GM12878 (cell line): ENCODE results near the gene TMEM40. TPM values are rescaled to one million over a fixed set of nuclear protein-coding genes. Genes with fewer than 3 reads are reported as not detected.

Source experiments
- ATAC-seq: fragments of 200-7000 bp; cut with Tn5 transposase; 3 replicates; pipeline ENCODE4 v1.9.1; 2020; ENCODE audit warnings: mild to moderate bottlenecking, moderate library complexity
- BruUV-seq: library from RNA; stranded (reverse); fragments of 400-500 nt; replicated peaks from 2 replicates; lab custom pipeline; 2021; lab: Mats Ljungman, UMichigan
- CTCF ChIA-PET: fragments of 300-600 bp; sonication (Branson Sonifier 250); formaldehyde crosslinking; extraction: SDS; loops from one replicate; lab custom pipeline; 2021; ENCODE audit warnings: inconsistent platforms; lab: Yijun Ruan, JAX
- POLR2A ChIA-PET: fragments of 350-600 bp; formaldehyde crosslinking; extraction: SDS; loops from one replicate; lab custom pipeline; 2021; ENCODE audit warnings: inconsistent platforms; lab: Charles Lee
- RAD21 ChIA-PET: fragments of 300-600 bp; sonication (Branson Sonifier 250); formaldehyde crosslinking; loops from one replicate; lab custom pipeline; 2023; ENCODE audit warnings: antibody characterized with exemption; ENCODE audit not compliant: unreplicated experiment; lab: Charles Lee
- SMC1A ChIA-PET: fragments of 300-600 bp; sonication (Branson Sonifier 250); formaldehyde crosslinking; loops from one replicate; lab custom pipeline; 2023; ENCODE audit not compliant: unreplicated experiment, uncharacterized antibody; lab: Charles Lee
- DNase-seq: peaks from one replicate; pipeline ENCODE4 v3.0.0-alpha.2; 2011; ENCODE audit warnings: low read depth, low spot score
- FAIRE-seq: peaks from 3 replicates; lab custom pipeline; 2011; peaks lifted over from hg19 to GRCh38; lab: Jason Lieb, UNC
- H2AFZ ChIP-seq: 2 replicates; pipeline ENCODE4 v1.6.0; 2011; ENCODE audit warnings: low read depth, low read length, control low read depth; ENCODE audit not compliant: control insufficient read depth
- H3K27ac ChIP-seq: 2 replicates; pipeline ENCODE4 v1.5.1; 2011; ENCODE audit warnings: control low read depth; ENCODE audit not compliant: control insufficient read depth, insufficient read depth
- H3K27me3 ChIP-seq, 2 experiments: replicated peaks in 1 of 2; 2 replicates each; pipeline versions ENCODE4 v1.6.0 to v1.6.1; 2011; ENCODE audit warnings: low read length in 1 of 2; ENCODE audit not compliant: control insufficient read depth in 2 of 2, insufficient read depth in 2 of 2
- H3K36me3 ChIP-seq, 2 experiments: 2 replicates each; pipeline ENCODE4 v1.5.1; 2011; ENCODE audit warnings: low read length in 1 of 2; ENCODE audit not compliant: control insufficient read depth in 2 of 2, insufficient read depth in 2 of 2
- H3K4me1 ChIP-seq: 2 replicates; pipeline ENCODE4 v1.6.1; 2011; ENCODE audit warnings: mild to moderate bottlenecking, low read length, moderate library complexity, mixed read lengths; ENCODE audit not compliant: control insufficient read depth, insufficient read depth
- H3K4me2 ChIP-seq: 2 replicates; pipeline ENCODE4 v1.6.0; 2011; ENCODE audit warnings: control low read depth; ENCODE audit not compliant: control insufficient read depth, insufficient read depth
- H3K4me3 ChIP-seq: fragments of 200-600 bp; sonication (generic); 2 replicates; pipeline ENCODE4 v1.5.1; 2016
- H3K79me2 ChIP-seq: 2 replicates; pipeline ENCODE4 v1.6.0; 2011; ENCODE audit warnings: low read length; ENCODE audit not compliant: control insufficient read depth, insufficient read depth
- H3K9ac ChIP-seq: 2 replicates; pipeline ENCODE4 v1.8.0; 2011; ENCODE audit warnings: low read length, control low read depth, mixed read lengths; ENCODE audit not compliant: control insufficient read depth, insufficient read depth
- H3K9me3 ChIP-seq: replicated peaks from 3 replicates; pipeline ENCODE4 v1.5.1; 2011; ENCODE audit warnings: mild to moderate bottlenecking, low read length; ENCODE audit not compliant: control insufficient read depth, insufficient read depth
- H4K20me1 ChIP-seq: 2 replicates; pipeline ENCODE4 v1.6.0; 2011; ENCODE audit not compliant: control insufficient read depth, insufficient read depth
- DPF2 ChIP-seq: fragments of 450-650 bp; IDR thresholded peaks from 2 replicates; pipeline ENCODE4 v1.6.1; 2017; ENCODE audit warnings: mild to moderate bottlenecking
- ETV6 ChIP-seq, 2 experiments: fragments of 450-650 bp in 1 of 2; IDR thresholded peaks in 1 of 2; conservative IDR thresholded peaks in 1 of 2; 2 replicates each; pipeline ENCODE4 v1.6.1; 2014; ENCODE audit warnings: antibody characterized with exemption in 1 of 2, borderline replicate concordance in 1 of 2, low read depth in 1 of 2, mild to moderate bottlenecking in 1 of 2, moderate library complexity in 1 of 2
- MYC ChIP-seq: IDR thresholded peaks from 2 replicates; pipeline ENCODE4 v1.6.1; 2011; ENCODE audit warnings: mild to moderate bottlenecking, low read length, moderate library complexity, inconsistent platforms; ENCODE audit not compliant: insufficient read depth, insufficient replicate concordance, insufficient read length, severe bottlenecking
- NBN ChIP-seq: fragments of 450-650 bp; IDR thresholded peaks from 2 replicates; pipeline ENCODE4 v1.6.1; 2016
- NR2F1 ChIP-seq: fragments of 450-650 bp; conservative IDR thresholded peaks from 2 replicates; pipeline ENCODE4 v1.6.1; 2017; ENCODE audit warnings: mild to moderate bottlenecking
- POLR2AphosphoS5 ChIP-seq: IDR thresholded peaks from 2 replicates; pipeline ENCODE4 v1.6.1; 2011; ENCODE audit warnings: mild to moderate bottlenecking, low read length, inconsistent platforms
- RAD51 ChIP-seq: fragments of 450-650 bp; IDR thresholded peaks from 2 replicates; pipeline ENCODE4 v1.6.1; 2016; ENCODE audit warnings: moderate library complexity, mild to moderate bottlenecking, inconsistent platforms
- SREBF1 ChIP-seq: IDR thresholded peaks from 2 replicates; pipeline ENCODE4 v1.6.1; 2012; ENCODE audit warnings: mild to moderate bottlenecking, low read length
- ZBED1 ChIP-seq: IDR thresholded peaks from 2 replicates; pipeline ENCODE4 v1.6.1; 2016; ENCODE audit warnings: borderline replicate concordance
- WGBS: methylation state at CpG from one replicate; pipeline ENCODE4 v1.1.6; 2016; ENCODE audit warnings: low lambda C conversion rate; ENCODE audit not compliant: insufficient replicate concordance, insufficient coverage; ENCODE audit errors: missing lambda C conversion rate; 5-methylcytosine and 5-hydroxymethylcytosine counted together
- in situ Hi-C: fragments of 300-500 bp; cut with MboI; formaldehyde crosslinking; loops from 9 replicates; pipeline ENCODE4 v1.14.3; 2018; ENCODE audit warnings: mixed read lengths
- intact Hi-C: fragments of 100-400 bp; cut with micrococcal nuclease; formaldehyde crosslinking; loops from one replicate; pipeline ENCODE4 v1.14.2; 2022; ENCODE audit not compliant: unreplicated experiment
- polyA plus RNA-seq, 11 experiments: library from polyadenylated mRNA; depleted of rRNA in 4 of 11; unstranded in 6 of 11; stranded (reverse) in 5 of 11; fragments of >200 nt; fragmentation: Nextera tagmentation in 4 of 11; fragmentation: Illumina TruSeq in 1 of 11; extraction: Ambion mirVana in 4 of 11; extraction: Trizol in 1 of 11; gene quantifications; 1 replicate in 1 of 11; 2 replicates in 10 of 11; pipeline versions ENCODE4 v1.2.1 to v1.2.3, GENCODE V29; 2011 to 2016; ENCODE audit warnings: inconsistent platforms in 2 of 11, missing spikeins in 2 of 11, low read depth in 1 of 11
- total RNA-seq, 4 experiments: library from RNA; depleted of rRNA in 3 of 4; stranded (reverse); fragments of >200 nt in 3 of 4; fragmentation: Illumina TruSeq in 1 of 4; extraction: Trizol in 1 of 4; gene quantifications; 2 replicates each; pipeline versions ENCODE4 v1.2.1 to v1.2.3, GENCODE V29; 2013 to 2021
- TF ChIP-seq, protein P1 (sequence below): IDR thresholded peaks from 2 replicates; pipeline ENCODE4 v1.6.1; 2012; ENCODE audit warnings: low read depth, low read length, improper control_type of control experiment
- TF ChIP-seq, protein P2 (sequence below), 3 experiments: IDR thresholded peaks in 2 of 3; conservative IDR thresholded peaks in 1 of 3; 2 replicates each; pipeline ENCODE4 v1.5.1; 2011; ENCODE audit warnings: low read depth in 3 of 3, low read length in 3 of 3, mild to moderate bottlenecking in 3 of 3, control low read depth in 2 of 3, moderate library complexity in 2 of 3, inconsistent platforms in 1 of 3, mixed read lengths in 1 of 3; ENCODE audit not compliant: control insufficient read depth in 2 of 3, insufficient read depth in 1 of 3; ENCODE audit errors: extremely low read depth in 1 of 3
- TF ChIP-seq, protein P3 (sequence below): fragments of 450-650 bp; formaldehyde crosslinking; IDR thresholded peaks from 2 replicates; pipeline ENCODE4 v1.4.0; 2022; ENCODE audit warnings: mild to moderate bottlenecking, moderate library complexity
- TF ChIP-seq, protein P4 (sequence below): IDR thresholded peaks from 2 replicates; pipeline ENCODE4 v1.6.1; 2011; ENCODE audit warnings: mild to moderate bottlenecking, low read depth, low read length, moderate library complexity; ENCODE audit not compliant: insufficient replicate concordance
- TF ChIP-seq, protein P5 (sequence below): fragments of 450-650 bp; IDR thresholded peaks from 2 replicates; pipeline ENCODE4 v1.6.1; 2017; ENCODE audit warnings: low read depth, mild to moderate bottlenecking, moderate library complexity

Gene TMEM40
- total and polyA plus RNA-seq, 10 of the 15 experiments (the other 5 are each of a cell fraction or from before 2014, with no cell fraction given) = 0.10 to 0.46 (median 0.27) TPM; not detected in 3

DNA sequence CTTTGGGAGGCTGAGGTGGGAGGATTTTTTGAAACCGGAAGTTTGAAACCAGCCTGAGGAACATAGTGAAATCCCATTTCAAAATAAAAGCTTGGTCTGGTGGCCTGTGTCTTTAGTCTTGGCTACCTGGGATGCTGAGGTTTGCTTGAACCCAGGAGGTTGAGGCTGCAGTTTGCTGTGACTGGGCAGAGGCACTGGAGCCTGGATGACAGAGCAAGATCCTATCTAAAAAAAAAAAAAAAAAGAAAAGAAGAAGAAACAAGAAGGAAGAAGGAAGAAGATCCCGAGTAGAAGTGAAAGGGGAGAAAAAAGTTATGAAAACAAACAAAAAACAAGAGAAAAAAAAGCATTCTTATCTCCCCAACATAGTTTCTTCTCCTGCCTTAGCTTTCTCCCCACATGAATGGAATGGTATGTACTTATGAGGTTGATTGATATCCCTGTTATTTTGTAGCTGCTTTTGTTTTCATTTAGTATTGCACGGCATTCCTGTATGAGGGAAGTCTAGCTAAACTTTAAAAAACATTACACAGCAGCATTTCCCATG lies 42.4 kb downstream of the TMEM40 start:
- H3K9ac ChIP-seq = no peak overlapping the region
- in situ Hi-C loops (loop anchor here (25.0 kb wide), 1 partner anchor 579 kb away; no protein-coding TSS in a partner anchor), intact Hi-C loops (no loop called here)
- H3K36me3 ChIP-seq = no peaks in the 10 kb centered on the region
- no peaks in the 10 kb centered on the region for H3K4me1 ChIP-seq
- ATAC-seq = no peak
- 52% methylated on average over 2 of the region's 3 CpGs for WGBS
- no peaks in the 10 kb centered on the region for H3K79me2 ChIP-seq
- H3K27ac ChIP-seq = no peak overlapping the region
- CTCF ChIA-PET = interaction anchor here (1.6 to 3.1 kb wide), 3 partner anchors 9 to 12 kb away, joined by 3 to 12 read pairs (median 7); no protein-coding TSS in a partner anchor
- no peaks in the 10 kb centered on the region for H3K27me3 ChIP-seq
- no peak overlapping the region for H2AFZ ChIP-seq
- no peaks in the 10 kb centered on the region for H3K9me3 ChIP-seq
- H3K4me3 ChIP-seq = no peak overlapping the region
- no peak for DNase-seq
- POLR2A ChIA-PET = interaction anchor here (0.5 to 0.7 kb wide), 3 partner anchors 15 to 72 kb away, joined by 5 to 6 read pairs (median 5); no protein-coding TSS in a partner anchor
- RAD21 ChIA-PET = interaction anchor here (0.6 to 1.9 kb wide), 3 partner anchors 94 to 252 kb away, joined by 3 to 5 read pairs (median 4); partner anchors contain the start of gene TSEN2
- H4K20me1 ChIP-seq = no peaks in the 10 kb centered on the region
- SMC1A ChIA-PET = interaction anchor here (0.7 to 0.8 kb wide), 2 partner anchors 113 to 125 kb away, joined by 3 read pairs; no protein-coding TSS in a partner anchor
- no TSS peak for BruUV-seq
- H3K4me2 ChIP-seq = no peak overlapping the region
- no peak for FAIRE-seq
- TF ChIP-seq SREBF1 (no peak), NR2F1 (no peak), RAD51 (no peak), ZBED1 (no peak), DPF2 (no peak), ETV6 (conservative IDR thresholded peaks at IDR 0.05 in 1 of 2, IDR thresholded peaks at IDR 0.05 in 1 of 2; ENCODE audit: borderline replicate concordance in 1 of 2, low read depth in 1 of 2) (no peak), NBN (no peak), MYC (no peak), POLR2AphosphoS5 (no peak)
- TF ChIP-seq, protein P1, sequence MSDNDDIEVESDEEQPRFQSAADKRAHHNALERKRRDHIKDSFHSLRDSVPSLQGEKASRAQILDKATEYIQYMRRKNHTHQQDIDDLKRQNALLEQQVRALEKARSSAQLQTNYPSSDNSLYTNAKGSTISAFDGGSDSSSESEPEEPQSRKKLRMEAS = no peak
- TF ChIP-seq, protein P2, sequence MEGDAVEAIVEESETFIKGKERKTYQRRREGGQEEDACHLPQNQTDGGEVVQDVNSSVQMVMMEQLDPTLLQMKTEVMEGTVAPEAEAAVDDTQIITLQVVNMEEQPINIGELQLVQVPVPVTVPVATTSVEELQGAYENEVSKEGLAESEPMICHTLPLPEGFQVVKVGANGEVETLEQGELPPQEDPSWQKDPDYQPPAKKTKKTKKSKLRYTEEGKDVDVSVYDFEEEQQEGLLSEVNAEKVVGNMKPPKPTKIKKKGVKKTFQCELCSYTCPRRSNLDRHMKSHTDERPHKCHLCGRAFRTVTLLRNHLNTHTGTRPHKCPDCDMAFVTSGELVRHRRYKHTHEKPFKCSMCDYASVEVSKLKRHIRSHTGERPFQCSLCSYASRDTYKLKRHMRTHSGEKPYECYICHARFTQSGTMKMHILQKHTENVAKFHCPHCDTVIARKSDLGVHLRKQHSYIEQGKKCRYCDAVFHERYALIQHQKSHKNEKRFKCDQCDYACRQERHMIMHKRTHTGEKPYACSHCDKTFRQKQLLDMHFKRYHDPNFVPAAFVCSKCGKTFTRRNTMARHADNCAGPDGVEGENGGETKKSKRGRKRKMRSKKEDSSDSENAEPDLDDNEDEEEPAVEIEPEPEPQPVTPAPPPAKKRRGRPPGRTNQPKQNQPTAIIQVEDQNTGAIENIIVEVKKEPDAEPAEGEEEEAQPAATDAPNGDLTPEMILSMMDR (IDR thresholded peaks at IDR 0.05 in 2 of 3, conservative IDR thresholded peaks at IDR 0.05 in 1 of 3; ENCODE audit: control insufficient read depth in 2 of 3, extremely low read depth in 1 of 3, insufficient read depth in 1 of 3, low read depth in 3 of 3, low read length in 3 of 3) = no peak
- TF ChIP-seq, protein P3, sequence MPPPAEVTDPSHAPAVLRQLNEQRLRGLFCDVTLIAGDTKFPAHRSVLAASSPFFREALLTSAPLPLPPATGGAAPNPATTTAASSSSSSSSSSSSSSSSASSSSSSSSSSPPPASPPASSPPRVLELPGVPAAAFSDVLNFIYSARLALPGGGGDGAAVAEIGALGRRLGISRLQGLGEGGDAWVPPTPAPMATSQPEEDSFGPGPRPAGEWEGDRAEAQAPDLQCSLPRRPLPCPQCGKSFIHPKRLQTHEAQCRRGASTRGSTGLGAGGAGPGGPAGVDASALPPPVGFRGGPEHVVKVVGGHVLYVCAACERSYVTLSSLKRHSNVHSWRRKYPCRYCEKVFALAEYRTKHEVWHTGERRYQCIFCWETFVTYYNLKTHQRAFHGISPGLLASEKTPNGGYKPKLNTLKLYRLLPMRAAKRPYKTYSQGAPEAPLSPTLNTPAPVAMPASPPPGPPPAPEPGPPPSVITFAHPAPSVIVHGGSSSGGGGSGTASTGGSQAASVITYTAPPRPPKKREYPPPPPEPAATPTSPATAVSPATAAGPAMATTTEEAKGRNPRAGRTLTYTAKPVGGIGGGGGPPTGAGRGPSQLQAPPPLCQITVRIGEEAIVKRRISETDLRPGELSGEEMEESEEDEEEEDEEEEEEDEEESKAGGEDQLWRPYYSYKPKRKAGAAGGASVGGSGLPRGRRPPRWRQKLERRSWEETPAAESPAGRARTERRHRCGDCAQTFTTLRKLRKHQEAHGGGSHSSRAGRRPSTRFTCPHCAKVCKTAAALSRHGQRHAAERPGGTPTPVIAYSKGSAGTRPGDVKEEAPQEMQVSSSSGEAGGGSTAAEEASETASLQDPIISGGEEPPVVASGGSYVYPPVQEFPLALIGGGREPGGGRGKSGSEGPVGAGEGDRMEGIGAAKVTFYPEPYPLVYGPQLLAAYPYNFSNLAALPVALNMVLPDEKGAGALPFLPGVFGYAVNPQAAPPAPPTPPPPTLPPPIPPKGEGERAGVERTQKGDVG (CRISPR knock-in tag) = no peak
- TF ChIP-seq, protein P4, sequence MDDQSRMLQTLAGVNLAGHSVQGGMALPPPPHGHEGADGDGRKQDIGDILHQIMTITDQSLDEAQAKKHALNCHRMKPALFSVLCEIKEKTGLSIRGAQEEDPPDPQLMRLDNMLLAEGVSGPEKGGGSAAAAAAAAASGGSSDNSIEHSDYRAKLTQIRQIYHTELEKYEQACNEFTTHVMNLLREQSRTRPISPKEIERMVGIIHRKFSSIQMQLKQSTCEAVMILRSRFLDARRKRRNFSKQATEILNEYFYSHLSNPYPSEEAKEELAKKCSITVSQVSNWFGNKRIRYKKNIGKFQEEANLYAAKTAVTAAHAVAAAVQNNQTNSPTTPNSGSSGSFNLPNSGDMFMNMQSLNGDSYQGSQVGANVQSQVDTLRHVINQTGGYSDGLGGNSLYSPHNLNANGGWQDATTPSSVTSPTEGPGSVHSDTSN = no peak
- TF ChIP-seq, protein P5, sequence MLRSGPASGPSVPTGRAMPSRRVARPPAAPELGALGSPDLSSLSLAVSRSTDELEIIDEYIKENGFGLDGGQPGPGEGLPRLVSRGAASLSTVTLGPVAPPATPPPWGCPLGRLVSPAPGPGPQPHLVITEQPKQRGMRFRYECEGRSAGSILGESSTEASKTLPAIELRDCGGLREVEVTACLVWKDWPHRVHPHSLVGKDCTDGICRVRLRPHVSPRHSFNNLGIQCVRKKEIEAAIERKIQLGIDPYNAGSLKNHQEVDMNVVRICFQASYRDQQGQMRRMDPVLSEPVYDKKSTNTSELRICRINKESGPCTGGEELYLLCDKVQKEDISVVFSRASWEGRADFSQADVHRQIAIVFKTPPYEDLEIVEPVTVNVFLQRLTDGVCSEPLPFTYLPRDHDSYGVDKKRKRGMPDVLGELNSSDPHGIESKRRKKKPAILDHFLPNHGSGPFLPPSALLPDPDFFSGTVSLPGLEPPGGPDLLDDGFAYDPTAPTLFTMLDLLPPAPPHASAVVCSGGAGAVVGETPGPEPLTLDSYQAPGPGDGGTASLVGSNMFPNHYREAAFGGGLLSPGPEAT = no peak
